ENCODE results near the gene GABRR3.

DNA sequence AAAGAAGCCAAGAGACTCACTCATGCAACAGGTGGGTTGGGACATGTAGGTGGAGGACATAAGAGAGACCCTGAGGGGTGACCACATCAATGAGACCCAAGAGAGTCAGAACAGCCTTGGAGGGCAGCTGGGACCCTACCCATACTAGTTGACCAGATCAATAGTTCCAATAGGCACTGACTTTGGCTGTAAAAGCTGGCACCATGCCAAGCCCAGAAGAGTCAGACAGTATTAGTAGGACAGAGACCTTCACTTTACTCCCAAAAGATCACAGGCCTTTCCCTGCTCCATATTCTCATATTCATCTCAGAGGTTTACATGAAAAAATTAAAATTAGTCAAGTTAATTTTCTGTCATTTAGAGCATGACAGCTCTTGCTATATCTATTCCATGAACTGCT is 20.9 kb upstream of the GABRR3 start:
- TF ChIP-seq, protein P1, sequence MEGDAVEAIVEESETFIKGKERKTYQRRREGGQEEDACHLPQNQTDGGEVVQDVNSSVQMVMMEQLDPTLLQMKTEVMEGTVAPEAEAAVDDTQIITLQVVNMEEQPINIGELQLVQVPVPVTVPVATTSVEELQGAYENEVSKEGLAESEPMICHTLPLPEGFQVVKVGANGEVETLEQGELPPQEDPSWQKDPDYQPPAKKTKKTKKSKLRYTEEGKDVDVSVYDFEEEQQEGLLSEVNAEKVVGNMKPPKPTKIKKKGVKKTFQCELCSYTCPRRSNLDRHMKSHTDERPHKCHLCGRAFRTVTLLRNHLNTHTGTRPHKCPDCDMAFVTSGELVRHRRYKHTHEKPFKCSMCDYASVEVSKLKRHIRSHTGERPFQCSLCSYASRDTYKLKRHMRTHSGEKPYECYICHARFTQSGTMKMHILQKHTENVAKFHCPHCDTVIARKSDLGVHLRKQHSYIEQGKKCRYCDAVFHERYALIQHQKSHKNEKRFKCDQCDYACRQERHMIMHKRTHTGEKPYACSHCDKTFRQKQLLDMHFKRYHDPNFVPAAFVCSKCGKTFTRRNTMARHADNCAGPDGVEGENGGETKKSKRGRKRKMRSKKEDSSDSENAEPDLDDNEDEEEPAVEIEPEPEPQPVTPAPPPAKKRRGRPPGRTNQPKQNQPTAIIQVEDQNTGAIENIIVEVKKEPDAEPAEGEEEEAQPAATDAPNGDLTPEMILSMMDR (IDR thresholded peaks at IDR 0.05; ENCODE audit: low read length): no peak
- TF ChIP-seq EZH2 (IDR thresholded peaks at IDR 0.05; ENCODE audit: borderline replicate concordance, low read length): no peak
